Erythroblast (primary cell): ENCODE data around the gene LOXL1.

ENCODE experiments used
- GATA1 ChIP-seq: IDR thresholded peaks from 2 replicates; pipeline ENCODE4 v1.6.1; 2011; ENCODE audit warnings: low read depth, mild to moderate bottlenecking, control low read depth, low read length, moderate library complexity
- POLR2A ChIP-seq: IDR thresholded peaks from 2 replicates; pipeline ENCODE4 v1.6.1; 2011; ENCODE audit warnings: mild to moderate bottlenecking, low read length

- TF ChIP-seq POLR2A (no peak), GATA1 (no peak)
Observed at GRCh38 chr15:73928971-73929627, 2.8 kb downstream of the LOXL1 start.
